Non-pigmented ciliary epithelial cell (primary cell): Measurements from ENCODE around the gene TRIP6.

ENCODE experiments used
- DNase-seq: peaks from one replicate; pipeline ENCODE4 v3.0.0-alpha.2; 2010; ENCODE audit warnings: low read depth

The TRIP6 gene

DNA sequence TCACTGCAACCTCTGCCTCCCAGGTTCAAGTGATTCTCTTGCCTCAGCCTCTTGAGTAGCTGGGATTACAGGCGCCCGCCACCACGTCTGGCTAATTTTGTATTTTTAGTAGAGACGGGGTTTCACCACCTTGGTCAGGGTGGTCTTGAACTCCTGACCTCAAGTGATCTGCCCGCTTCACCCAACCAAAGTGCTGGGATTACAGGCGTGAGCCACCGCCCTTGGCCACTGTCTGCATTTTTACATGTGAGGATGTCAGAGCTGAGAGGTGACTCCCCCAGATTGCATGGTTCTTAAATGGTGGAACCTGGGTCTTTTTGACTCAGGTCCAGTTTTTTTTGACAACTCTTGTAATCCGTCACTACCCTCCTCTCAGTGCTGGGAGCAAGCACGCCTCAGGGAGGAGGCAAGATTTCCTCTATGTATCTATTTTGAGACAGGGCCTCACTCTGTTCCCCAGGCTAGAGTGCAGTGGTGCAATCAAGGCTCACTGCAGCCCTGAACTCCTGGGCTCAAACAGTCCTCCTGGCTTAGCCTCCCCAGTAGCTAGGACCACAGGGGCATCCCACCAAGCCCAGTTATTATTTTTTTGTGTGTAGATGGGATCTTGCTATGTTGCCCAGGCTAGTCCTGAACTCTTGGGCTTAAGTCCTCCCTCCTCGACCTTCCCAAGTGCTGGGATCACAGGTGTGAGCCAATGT lies 6.6 kb downstream of the TRIP6 start:
- no peak for DNase-seq

DNA sequence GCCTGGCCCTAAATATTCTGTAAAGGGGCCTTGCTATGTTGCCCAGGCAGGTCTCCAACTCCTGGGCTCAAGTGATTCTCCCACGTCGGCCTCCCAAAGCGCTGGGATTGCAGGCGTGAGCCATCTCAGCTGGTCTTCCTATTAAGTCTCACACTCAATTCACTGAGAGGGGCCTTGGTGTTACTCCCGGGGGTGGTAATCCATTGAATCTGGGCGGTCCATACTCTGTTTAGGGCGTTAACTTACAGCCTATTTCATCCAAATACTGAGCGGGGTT lies 7.1 kb downstream of the TRIP6 start:
- DNase-seq, result no peak

DNA sequence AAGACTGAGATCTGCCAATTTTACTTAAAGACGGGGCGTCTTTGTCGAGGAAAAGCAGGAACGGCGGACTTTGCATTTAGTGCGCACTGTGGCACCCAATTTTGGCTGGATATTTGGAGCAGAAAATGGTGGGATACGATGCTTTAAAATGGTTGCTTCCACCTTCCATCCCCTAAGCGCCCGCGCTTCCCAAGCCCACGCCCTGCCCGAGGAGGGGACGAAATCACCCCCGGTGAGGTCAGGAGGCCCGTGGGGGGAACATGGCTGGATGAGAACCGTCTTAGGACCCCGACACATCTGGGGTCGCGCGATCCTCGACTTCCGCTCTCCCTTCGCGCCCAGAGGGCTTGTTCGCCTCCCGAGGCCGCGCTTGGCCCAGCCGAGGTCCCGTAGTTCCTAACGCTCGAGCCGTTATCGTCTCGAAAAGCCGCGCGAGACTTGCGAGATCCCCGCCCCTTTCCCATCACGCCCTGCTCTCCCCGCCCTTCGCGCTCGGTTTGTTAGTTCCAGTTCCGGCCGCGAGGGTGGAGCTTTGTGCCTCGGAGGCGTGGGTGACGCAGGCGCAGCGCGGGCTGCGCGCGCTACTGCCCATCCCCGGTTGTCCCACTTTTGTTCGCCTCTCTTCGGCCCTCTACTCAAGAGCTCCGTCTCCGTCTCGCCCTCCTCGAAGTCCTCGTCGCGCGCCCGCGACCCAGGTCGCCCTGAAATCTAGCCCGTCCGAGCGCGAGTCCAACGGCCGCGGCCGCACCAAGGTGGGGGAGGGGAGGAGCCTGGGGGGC lies 7.6 kb downstream of the TRIP6 start, which contains the start of gene SRRT:
Gene SRRT, plus strand, starts transcription at position 527 of the 779 bp plus-strand sequence. CDS start 488 bp downstream, outside the sequence.
- peak; percentile 93 for DNase-seq

DNA sequence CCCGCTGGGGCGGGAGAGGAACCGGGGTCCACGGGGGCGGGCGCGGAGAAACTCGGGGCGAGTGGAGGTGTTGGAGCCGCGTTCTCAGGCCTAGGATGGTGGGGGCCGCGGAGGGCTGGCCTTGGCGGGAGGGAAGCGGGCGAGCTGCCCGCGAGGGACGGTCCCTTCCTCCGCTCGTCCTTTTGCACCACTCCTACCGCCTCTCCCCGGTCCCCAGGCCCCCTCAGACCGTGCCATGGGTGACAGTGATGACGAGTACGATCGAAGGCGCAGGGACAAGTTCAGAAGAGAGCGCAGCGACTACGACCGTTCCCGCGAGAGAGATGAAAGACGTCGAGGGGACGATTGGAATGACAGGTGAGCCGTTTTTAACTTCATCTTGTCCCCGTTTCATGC lies 8.2 kb downstream of the TRIP6 start:
- no peak for DNase-seq

DNA sequence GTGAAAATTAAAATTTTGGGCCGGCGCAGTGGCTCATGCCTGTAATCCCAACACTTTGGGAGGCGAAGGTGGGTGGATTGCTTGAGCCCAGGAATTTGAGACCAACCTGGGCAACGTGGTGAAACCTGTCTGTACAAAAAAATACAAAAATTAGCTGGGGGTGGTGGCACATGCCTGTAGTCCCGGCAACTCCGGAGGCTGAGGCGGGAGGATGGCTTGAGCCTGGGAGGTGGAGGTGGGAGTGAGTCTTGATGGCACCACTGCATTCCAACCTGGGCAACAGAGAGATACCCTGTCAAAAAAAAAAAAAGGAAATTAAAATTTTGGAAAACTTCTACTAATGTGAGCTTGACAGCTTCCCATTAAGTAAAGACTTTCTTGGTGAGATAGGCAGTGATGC lies 10.8 kb downstream of the TRIP6 start:
- DNase-seq, result no peak

DNA sequence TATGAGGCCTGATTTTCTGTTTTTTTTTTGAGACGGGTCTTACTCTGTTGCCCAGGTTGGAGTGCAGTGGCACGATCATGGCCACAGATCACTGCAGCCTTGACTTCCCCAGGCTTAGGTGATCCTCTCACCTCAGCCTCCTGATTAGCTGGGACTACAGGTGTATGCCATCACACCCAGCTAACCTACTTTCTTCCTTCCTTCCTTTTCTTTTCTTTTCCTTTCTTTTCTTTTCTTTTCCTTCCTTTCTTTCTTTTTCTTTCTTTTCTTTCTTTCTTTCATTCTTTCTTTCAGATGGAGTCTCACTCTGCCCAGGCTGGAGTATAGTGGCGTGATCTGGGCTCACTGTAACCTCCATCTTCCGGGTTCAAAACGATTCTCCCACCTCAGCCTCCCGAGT lies 11.5 kb downstream of the TRIP6 start:
- no peak for DNase-seq

DNA sequence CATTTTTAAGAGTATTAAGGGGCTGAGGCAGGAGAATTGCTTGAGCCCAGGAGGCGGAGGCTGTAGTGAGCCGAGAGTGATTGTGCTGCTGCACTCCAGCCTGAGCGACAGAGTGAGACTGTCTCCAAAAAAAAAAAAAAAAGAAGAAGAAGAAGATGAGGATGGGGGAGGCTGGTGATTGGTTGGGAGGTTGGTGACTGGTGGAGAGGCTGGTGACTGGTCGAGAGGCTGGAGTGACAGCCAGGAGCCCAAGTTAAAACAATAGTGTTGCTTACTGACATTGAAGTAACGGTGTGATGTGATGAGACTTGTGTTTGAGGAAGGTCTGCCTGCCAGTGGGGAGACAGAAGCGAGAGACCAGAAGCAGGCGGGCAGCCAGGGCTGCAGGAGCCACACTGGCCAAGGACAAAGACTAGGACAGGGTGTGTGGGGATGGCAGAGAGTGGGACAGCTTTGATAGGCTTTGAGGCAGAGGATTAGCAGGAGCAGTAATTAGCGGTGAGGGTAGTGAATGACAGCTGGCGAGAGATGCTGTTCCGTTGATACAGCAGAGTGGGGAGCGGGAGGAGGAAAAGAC lies 12.6 kb downstream of the TRIP6 start:
- DNase-seq, result no peak

DNA sequence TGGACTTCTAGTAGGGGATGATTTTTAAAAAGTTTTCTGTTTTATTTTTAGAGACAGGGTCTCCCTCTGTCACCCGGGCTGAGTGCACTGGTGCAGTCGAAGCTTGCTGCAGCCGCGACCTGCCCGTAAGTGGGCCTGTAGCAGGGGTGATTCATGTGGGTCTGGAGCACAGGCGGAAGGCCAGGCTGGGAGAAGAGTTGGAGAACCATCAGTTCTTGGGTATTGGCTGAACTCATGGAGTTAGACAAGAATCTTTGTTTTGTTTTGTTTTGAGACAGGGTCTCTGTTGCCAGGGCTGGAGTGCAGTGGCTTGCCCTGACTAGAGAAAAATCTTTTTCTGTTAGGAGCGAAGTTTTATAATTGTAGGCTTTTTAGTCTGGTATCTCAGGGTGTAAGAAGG lies 13.5 kb downstream of the TRIP6 start:
- DNase-seq, result no peak

DNA sequence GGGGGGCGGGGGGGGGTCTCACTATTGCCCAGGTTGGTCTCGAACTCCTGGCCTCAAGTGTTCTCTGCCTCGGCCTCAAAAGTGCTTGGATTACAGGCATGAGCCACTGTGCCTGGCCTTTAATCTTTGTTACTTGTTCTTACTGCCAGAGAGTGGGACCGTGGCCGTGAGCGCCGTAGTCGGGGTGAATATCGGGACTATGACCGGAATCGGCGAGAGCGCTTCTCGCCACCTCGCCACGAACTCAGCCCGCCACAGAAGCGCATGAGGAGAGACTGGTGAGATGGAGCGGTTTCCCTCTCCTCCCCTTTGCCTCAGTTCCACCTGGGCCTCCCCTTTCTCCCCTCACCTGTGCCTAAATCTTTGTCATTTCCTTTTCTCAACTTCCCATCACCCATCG lies 13.9 kb downstream of the TRIP6 start:
- DNase-seq, result no peak

DNA sequence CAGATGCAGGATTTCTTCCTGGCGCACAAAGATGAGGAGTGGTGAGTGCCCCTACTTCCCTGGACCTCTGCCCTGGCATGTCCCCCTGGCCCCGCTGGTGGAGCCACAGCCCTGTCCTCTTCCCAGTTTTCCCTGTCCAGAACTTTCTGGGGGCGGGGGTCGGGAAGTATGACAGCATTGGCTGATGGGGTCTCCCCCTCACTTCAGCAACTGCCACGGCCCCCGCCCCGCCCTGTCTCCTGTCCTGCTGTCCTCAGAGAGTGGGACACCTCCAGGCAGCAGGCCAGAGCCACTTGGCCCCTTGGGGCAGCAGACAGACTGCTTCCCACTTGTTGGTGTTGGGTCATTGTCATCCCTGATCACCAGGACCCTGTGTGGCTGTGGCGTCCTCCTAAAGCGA lies 15.0 kb downstream of the TRIP6 start:
- no peak for DNase-seq

DNA sequence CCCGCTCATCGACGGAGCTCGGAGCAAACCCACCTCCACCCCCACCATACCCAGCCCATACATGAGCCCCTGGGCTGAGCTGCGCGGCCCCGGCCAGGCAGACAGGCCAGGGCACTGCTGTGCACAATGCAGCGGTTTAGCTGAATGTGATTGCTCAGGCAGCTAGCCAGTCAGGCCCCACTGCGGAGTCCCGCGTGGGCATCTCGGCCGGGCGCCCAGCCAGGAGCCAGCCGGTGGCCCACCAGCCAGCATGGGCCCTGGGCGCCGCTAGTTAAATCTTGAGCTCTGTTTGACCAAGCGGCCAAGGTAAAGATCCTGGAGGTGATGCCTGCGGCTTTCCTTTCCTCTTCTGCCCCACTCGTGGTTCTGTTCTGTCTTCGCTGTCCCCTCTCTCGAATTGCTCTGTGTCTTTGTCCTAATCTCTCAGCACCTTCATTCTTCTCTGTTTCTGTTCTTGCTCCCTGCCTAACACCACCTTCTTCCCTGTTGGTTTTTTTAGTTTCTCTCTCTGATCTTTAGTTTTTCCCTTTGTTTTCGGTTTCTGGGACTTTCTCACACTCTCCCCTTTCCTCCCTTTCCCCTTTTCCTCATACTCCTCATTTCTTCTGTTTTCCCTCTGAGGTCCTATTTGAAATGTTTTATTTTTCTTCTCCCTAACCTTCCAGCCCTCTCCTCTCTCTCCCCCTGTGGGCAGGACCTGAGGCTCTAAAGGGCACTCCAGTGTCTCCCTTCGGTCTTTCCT lies 15.8 kb downstream of the TRIP6 start:
- no peak for DNase-seq

DNA sequence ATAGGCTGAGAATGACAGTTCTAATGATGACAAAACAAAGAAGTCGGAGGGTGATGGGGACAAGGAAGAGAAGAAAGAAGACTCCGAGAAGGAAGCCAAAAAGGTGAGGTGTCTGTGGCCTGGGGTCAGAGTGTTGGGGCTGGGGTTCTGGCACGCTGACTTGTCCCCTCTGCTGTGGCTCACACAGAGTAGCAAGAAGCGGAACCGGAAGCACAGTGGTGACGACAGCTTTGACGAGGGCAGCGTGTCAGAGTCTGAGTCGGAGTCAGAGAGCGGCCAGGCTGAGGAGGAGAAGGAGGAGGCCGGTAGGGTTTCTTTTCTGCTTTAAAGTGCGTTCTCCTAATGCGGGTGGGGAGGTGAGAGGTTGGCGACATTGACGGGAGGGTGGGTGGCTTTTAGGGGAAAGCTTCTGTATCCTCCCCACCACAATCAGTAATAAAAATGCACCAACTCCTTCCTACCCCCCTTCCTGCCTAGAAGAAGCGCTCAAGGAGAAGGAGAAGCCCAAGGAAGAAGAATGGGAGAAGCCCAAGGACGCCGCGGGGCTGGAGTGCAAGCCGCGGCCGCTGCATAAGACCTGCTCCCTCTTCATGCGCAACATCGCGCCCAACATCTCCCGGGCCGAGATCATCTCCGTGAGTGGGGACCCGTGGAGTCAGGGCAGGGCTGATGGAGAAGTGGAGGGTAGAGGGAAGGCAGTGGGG lies 17.7 kb downstream of the TRIP6 start:
- DNase-seq, result no peak

DNA sequence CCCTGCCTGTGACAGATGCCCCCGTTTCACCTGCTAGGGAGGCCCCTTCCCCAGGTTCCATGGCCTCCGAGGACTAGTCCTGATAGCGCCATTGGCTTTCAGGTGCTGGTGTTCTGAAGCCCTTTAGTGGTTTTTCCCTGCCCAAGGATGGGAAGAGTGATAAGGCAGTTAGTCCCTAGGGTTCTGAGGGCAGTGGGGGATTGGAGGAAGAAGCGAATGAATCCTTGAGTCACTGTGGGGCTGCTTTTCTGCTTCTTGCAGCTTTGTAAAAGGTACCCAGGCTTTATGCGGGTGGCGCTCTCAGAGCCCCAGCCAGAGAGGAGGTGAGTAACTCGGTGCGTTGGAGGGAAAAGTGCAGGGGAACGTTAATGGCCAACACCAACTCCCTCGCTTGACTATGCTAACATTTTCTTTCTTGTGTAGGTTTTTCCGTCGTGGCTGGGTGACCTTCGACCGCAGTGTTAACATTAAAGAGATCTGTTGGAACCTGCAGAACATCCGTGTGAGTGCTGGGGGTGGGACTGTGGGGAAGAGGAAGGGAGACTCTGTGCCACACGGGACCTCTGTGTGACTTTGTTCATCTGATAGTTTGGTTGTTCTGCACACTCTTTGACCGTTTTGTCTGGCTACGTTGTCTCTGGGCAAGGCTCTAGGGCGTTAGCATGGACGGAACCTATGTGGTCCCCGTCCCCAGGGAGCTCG lies 18.4 kb downstream of the TRIP6 start:
- no peak for DNase-seq

DNA sequence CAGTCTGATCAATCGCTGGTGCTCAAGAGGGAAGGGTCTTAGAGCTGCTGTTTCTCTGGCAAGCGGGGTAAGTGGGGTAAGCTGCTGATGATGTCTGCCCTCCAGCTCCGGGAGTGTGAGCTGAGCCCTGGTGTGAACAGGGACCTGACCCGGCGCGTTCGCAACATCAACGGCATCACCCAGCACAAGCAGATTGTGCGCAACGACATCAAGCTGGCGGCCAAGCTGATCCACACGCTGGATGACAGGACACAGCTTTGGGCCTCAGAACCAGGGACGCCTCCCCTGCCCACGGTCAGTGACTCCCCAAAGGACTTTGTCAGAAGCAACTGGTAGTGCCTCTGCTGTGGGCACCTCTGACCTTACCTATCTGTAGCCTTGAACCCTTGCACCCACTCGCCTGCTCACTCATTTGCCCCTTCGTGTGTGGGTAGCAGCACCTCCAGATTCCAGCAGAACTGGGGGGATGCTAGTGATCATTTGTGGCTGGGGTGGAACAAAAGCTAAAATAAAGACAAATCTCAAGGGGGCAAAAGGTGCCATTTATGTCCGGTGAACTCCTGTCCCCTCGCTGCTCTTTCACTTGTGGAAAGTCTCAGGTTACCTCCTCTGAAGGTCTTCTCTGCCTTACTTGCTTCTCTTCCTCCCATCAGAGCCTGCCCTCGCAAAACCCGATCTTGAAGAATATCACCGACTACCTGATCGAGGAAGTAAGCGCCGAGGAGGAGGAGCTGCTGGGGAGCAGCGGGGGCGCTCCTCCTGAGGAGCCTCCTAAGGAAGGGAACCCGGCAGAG lies 19.2 kb downstream of the TRIP6 start:
- no peak for DNase-seq

DNA sequence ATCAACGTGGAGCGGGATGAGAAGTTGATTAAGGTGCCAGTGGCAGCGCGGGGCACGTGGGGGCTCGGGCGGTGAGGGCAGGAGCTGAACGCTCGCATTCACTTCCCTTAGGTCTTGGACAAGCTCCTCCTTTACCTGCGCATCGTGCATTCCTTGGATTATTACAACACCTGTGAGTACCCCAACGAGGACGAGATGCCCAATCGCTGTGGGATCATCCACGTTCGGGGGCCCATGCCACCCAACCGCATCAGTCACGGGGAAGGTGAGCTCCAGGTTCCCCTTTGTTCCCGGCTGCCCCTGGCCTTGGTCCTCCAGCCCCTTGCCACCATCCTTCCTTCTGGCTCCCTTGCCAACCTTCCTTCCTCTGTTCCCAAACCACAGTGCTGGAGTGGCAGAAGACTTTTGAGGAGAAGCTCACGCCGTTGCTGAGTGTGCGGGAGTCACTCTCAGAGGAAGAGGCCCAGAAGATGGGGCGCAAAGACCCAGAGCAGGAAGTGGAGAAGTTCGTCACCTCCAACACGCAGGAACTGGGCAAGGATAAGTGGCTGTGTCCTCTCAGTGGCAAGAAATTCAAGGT lies 19.8 kb downstream of the TRIP6 start:
- DNase-seq, result no peak

DNA sequence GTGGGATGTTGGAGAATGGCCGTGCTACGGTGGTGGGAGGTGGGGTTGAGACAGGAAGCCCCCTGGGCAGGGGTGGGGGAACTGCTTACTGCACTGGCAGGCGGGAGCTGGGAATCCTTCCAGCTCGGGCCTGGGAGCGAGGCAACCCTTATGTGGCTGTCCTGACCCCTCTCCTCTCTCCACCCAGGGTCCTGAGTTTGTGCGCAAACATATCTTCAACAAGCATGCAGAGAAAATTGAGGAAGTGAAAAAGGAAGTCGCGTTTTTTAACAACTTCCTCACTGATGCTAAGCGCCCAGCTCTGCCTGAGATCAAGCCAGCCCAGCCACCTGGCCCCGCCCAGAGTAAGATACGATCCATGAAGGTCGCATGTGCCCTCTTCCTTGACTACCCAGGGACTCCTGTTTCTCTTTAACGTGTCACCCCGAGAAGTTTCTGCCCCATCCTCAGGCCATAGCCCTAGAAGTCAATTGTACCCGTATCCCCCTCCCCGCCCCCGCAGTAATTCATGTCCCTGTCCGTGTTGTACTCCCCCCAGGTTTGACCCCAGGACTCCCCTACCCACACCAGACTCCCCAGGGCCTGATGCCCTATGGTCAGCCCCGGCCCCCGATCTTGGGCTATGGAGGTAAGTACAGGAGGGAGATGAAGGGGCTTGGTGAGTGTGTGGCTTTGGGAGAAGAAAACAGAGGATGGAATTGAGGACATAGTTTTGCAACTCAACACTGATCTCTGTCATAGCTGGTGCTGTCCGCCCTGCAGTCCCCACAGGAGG lies 20.5 kb downstream of the TRIP6 start:
- DNase-seq, result no peak

DNA sequence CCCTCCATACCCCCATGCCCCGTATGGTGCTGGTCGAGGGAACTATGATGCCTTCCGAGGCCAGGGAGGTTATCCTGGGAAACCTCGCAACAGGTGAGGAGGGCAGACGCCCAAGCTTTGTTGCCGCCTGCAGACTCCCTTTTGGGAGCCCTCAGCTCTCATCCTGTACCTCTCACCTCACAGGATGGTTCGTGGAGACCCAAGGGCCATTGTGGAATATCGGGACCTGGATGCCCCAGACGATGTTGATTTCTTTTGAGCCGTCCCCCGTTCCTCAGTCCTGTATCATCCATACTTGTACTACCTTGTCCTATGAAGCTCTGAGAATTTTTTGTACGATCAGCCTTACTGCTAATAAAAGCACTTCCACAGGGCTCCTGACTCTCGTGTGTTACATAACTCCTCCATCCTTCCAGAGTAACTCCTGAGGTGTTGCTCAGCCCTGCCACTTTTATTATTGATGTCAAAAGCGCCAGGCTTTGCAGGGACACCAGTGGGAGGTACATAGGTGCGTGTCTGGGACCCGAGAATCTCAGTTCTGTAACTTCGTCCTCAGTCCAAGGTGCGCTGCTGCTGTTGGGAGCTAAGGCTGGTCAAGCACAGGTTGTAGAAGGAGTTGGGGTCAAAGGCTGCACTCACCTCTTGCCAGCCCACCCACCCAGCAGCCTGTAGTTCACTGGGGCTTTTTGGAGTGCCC lies 21.3 kb downstream of the TRIP6 start:
- no peak for DNase-seq

DNA sequence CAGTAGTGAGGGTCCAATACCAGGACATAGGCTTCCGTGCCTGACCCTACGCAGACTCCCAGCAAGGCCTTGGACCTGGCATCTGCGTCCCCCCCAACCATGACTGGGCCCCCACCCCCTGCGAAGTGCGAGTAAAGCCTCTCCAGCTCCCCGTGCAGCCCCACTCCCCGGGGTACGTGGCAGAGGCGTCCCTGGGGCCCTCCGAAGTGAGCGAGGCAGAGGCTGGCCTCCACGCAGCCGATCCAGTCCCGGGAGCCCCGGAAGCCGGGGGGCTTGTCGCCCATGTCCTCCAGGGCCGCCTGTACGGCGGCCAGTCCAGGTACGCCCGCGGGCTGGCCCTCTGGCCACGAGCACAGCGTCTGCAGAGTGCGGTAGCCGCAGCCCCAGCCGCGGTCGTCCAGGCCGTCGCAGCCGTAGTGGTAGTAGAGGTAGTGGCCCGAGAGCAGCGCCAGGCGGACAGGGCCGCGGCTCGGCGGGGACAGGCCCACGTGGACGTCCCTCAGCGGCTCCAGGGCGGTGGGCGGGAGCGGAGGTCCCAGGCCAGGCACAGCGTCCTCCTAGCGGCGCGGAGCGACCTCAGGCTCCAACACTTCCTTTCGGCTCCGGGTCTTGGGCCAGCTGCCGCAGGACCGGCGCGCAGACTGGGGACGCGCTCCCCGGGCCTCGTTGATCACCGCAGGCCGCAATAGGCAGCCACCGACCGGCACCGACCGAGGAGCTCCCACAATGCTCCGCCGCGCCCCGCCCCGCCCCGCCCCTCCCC lies 22.0 kb downstream of the TRIP6 start, which contains the start of gene UFSP1:
Gene UFSP1, minus strand, starts transcription at position 728 of the 763 bp plus-strand sequence. Its CDS starts 444 bp downstream, at position 284.
- DNase-seq, result no peak
